ENCODE measurements around the gene SLC24A4.
"Not testable (repeated sequence)": the region's sequence is repeated elsewhere in the genome, so short reads cannot be mapped to it uniquely, and the experiment has no call there.

Gene SLC24A4

GRCh38 chr14:92527721-92528120 is 204.8 kb downstream of the SLC24A4 start:
- no peak for DNase-seq (ENCODE audit: low read depth, low spot score)
- no peak overlapping the region for H3K27ac ChIP-seq

DNA sequence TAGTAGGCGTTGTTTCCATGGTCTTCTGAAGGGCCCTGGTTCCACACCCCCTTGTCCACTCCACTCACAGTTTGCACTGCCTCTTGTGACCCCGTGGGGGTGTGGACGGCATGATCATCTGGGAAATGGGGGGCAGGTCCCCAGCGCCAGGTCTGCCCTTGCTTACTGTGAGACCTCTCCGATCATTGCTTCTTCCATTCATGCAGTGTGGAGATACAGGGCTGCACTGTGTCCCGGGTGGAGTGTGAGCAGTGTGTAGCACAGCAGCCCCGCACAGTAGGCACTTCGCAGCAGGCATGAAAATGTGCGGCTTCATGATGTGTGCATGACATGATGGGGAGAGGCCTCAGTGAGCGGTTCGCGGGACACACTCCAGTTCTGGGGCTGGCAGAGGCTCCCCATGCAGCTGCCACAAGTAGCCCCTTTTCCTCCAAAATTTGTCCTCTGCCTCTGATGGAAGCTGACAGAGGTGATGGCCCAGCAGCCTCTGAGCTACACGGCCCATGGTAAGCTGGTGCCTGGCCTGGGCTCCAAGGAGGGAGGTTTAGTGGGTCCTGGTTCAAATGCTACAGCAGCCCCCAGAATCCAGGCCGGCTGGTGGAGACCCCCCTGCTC is 205.6 kb downstream of the SLC24A4 start:
- no peak overlapping the region for H3K27ac ChIP-seq

DNA sequence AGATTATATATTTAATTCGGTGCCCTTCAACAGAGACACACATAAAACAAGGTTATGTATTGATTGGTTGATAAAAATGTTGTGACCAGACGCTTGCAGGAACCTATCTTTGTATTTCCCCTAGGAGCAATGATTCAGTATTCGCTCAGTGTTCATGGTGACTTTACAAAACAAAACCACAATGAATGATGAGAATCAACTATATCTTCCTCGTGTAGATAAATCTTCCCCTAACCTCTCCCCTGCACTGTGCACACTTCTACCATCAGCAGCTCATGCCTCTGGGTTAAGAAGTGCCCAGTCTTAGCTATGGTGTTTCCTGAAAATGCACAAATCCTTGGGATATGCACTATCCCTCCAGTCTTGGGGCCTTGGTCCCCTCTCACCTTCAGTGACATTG is 206.9 kb downstream of the SLC24A4 start:
- H3K27ac ChIP-seq, result no peak overlapping the region
- DNase-seq (ENCODE audit: low read depth, low spot score), result no peak

More for the DNA sequence above, 205.6 kb downstream of the SLC24A4 start:
- no peak for DNase-seq (ENCODE audit: low read depth, low spot score)

GRCh38 chr14:92531106-92531873 is 208.3 kb downstream of the SLC24A4 start:
- no peak overlapping the region for H3K27ac ChIP-seq
- no peak for DNase-seq (ENCODE audit: low read depth, low spot score)

- no peak overlapping the region for H3K27ac ChIP-seq
- DNase-seq (ENCODE audit: low read depth, low spot score), result no peak
Measured at GRCh38 chr14:92532490-92533163, 209.7 kb downstream of the SLC24A4 start.

DNA sequence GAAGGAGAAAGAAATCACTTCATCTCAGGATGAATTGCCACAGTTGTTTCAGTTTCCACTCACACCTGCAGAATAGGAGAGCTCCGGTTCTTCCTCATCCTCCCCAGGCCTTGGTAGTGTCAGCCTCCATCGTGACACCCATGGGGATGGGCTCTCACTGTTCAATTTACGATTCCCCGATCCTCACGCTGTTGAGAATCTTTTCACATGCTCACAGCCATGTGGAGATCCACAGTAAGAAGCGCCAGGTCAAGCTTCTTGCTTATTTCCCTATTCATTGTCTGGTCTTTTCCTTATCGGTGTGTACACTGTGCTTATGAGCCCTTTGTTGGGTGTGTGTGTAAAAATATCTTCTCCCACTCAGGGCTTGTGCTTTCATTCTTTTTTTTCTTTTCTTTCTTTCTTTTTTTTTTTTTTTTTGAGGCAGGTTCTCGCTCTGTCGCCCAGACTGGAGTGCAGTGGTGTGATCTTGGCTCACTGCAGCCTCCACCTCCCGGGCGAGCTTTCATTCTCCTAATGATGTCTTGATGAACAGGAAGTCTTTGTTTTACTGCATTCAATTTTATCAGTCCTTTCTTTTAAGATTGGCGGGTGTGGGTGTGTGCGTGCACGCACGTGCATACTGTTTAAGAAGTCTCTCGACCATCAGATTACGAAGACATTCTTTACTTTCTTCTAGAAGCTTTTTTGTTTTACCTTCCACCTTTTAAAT is 212.1 kb downstream of the SLC24A4 start:
- peak overlapping the region; percentile 49 for H3K27ac ChIP-seq
- DNase-seq (ENCODE audit: low read depth, low spot score), result no peak

DNA sequence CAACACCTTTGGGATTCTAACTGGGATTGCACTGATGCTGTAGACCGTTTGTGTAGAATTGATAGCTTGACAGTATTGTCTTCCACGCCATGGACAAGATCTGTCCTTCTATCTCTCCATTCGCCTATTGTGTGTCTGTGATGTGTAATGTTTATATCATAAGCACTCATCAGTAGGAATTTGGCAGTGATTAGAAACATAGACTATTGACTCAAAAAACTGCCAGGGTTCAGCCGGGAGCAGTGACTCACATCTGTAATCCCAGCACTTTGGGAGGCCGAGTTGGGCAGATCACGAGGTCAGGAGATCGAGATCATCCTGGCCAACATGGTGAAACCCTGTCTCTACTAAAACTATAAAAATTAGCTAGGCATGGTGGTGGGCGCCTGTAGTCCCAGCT is 213.3 kb downstream of the SLC24A4 start:
- H3K27ac ChIP-seq, result peak overlapping the region; percentile 49

GRCh38 chr14:92538412-92538985 is 215.5 kb downstream of the SLC24A4 start:
- H3K27ac ChIP-seq, result no peak overlapping the region
- DNase-seq (ENCODE audit: low read depth, low spot score), result no peak

More for the DNA sequence above, 213.3 kb downstream of the SLC24A4 start:
- not testable (repeated sequence) for DNase-seq (ENCODE audit: low read depth, low spot score)

DNA sequence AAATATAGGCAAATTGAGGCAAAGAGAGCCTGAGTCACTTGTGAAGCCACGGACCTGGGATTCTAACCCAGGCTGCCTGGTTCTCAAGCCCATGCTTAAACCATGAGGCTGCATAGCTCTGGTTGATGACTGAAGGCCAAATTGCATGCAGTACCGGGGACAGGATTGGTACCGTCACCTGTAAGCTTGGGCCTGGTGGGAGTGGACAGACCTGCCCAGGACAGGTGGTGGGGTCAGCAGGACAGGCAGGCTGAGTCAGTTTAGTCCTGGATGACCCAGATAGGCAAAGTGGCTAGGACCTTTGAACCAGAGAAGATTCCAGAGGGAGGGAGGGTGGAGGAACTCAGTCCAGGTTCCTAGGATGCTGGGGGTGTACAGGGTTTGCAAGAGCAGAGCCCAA is 216.5 kb downstream of the SLC24A4 start:
- DNase-seq (ENCODE audit: low read depth, low spot score), result no peak
- no peak overlapping the region for H3K27ac ChIP-seq

DNA sequence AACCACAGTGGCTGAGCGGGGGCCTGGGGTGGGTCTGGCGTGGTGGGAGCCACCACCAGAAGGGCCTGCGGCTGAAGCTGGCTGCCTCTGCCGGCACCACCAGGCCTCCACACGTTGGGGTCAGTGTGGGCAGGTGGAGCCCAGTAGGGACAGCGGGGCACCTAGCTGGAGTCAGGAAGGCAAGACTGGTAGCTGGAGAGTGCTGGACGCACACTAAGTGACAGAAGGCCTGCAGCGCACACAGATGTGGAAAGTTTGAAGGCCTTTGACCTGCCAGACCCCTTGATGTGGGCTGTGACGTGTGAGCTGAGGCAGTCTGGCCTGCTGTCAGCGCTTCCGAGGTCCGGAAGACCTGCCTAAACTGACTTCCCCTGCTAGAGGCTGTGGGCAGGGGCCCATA is 216.9 kb downstream of the SLC24A4 start:
- DNase-seq (ENCODE audit: low read depth, low spot score), result no peak
- peak overlapping the region; percentile 59 for H3K27ac ChIP-seq

DNA sequence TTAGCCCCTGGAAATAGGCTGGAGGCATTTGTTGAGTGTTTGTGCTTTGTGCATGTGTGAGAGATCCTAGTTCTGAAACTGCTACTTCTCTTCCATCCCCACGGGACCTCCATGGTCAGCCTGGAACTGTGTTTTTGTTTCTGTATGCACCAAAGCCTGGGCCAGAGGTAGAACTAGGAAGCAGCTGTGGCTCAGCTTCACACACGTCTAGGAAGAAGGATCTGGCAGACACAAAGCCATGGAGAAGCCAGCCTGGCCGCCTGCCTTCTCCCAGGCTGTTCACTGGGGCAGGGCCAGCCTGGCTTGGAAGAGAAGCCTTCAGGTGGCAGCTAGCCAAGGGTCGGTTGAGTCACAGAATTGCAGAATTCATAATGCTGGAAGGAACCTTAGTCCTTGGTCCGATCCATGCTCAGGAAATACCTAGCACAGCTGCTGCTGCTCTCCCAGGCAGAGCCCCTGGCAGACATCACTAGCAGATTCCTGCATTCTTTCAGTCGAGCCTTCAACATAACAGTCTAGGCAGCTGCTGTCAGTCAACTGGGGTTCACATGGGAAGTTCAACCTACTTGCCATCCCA is 217.6 kb downstream of the SLC24A4 start:
- peak overlapping the region; percentile 59 for H3K27ac ChIP-seq
- DNase-seq (ENCODE audit: low read depth, low spot score), result peak; percentile 67

DNA sequence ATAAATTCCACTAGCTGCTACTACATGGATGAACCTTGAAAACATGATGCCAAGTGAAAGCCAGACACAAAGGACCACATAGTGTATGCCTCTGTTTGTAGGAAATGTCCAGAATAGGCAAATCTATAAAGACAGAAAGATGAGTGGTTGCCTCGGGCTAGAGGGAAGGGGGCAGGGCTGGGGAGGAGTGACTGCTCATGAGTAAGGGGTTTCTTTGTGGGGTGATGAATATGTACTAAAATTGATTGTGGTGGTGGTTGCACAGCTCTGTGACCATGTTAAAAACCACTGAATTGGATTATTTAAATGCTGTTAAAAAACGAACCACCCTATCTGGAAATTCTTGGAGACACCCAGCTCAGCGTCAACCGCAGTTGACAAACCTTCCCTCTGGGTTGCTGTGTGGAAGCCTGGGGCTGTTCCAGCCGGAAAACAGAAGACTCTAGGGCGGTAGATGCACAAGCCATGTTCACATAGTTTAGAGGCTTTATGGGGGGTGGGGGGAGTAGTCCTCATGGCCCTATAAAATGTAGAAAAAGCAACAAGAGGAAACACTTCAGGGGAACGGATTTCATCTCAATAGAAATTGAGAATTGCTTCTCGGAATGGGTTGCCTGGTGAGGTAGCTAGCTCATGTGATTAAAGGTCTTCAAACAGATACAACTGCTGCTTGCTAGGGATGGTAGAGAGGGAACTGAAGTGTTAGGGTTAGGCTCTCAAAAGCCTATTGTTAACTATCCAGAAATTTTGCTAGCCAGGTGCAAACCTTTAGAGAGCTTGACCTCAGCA is 220.0 kb downstream of the SLC24A4 start:
- no peak for DNase-seq (ENCODE audit: low read depth, low spot score)
- no peak overlapping the region for H3K27ac ChIP-seq

DNA sequence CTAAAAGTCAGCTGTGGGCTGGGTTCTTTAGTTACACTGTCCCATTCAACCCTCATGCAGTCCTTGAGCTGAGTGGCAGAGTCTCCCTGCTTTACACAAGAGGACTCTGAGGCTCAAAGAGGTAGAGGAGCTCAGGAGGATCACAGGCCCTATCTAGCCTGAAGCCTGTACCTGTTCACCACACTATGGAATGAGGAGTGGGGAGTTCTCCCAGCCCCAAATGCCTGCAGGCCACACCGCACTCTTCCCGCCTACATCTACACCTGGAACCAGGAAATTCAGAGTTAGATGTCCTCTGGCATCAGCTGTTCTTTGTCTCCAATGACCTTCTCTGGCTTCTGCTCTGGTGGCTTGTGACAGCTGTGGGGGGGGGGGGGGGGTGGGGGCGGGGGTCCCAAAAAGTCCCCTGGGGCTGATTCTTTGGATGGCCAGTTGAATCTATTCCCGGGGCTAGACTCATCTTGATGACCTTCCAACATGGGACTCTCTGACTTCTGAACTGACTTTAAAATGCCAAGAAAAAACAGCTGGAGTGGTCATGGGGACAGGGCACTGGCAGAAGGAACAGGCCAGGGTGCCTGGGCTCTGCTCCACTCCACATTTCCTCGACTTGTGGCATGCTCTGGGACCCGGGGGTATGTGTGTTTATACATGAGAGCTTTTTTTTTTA is 221.2 kb downstream of the SLC24A4 start:
- no peak for DNase-seq (ENCODE audit: low read depth, low spot score)
- no peak overlapping the region for H3K27ac ChIP-seq

GRCh38 chr14:92546347-92547053 is 223.5 kb downstream of the SLC24A4 start:
- H3K27ac ChIP-seq, result no peak overlapping the region
- no peak for DNase-seq (ENCODE audit: low read depth, low spot score)

DNA sequence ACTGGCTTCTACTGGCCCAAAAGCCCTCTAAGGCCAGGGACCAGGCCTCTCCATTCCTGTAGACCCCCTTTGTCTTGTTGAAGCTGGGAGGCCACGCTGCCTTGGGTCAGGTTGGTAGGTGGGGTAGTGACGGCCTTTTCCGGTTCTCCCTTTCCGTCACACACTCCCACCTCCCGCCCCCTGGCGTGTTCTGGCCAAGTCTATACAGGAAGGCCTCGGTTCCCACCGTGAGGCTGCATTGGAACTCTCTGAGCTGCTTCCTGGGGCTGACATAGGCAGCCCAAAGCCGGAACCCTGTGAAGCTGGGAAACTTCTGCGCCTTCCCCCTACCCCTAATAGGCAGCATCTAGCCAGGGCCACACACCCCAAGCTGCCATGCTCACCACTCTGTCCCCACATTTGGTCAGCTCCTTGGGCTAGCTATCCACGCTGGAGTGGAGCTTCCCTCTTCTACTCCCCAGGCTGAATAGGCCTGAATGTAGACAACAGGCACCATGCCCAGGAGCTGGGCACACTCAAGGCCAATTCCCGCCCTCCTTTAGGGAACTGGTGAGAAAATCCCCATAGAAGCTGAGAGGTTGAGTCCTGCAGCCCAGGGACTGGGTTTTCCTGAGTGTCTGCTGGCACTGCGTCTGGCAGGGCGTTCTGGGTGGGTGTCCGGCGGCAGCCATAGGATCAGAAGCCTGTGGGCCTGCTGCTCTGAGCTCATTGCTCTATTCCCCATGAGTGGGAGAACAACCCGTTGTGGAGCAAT is 226.3 kb downstream of the SLC24A4 start:
- H3K27ac ChIP-seq, result no peak overlapping the region
- no peak for DNase-seq (ENCODE audit: low read depth, low spot score)

DNA sequence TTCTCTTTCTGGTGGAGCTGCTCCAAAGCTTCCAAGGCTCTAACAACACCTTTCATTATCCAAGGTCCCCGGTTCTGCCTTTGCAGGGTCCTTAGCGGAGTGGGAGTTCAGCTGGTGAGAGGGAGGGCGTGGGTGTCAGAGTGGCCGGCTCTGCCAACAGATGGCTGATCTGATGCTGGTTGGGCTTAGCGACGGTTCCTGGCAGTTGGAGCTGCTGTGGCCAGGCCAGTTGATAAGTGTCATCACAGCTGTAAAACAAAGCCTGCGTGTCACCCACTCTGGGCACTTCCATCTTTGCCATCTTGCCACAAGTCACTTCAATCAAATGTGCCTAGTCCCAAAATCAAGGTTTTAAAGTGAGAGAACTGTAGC is 226.9 kb downstream of the SLC24A4 start:
- H3K27ac ChIP-seq, result no peak overlapping the region
- DNase-seq (ENCODE audit: low read depth, low spot score), result no peak
